B cell (primary cell): Measurements from ENCODE around the gene FBN1. TPM values are rescaled to one million over a fixed set of nuclear protein-coding genes. Genes with fewer than 3 reads are reported as not detected.

Experiments used
- ATAC-seq: fragments of 200-7000 bp; cut with Tn5 transposase; one replicate; pipeline ENCODE4 v1.10.0; 2021; ENCODE audit warnings: low read depth, mild to moderate bottlenecking, moderate number of reproducible peaks, moderate library complexity
- CTCF ChIA-PET: fragments of 350-600 bp; sonication (Branson Sonifier 250); formaldehyde crosslinking; loops from one replicate; lab custom pipeline; 2021; ENCODE audit warnings: antibody characterized with exemption, inconsistent platforms; lab: Charles Lee
- POLR2A ChIA-PET: fragments of 350-600 bp; sonication (Branson Sonifier 250); formaldehyde crosslinking; loops from one replicate; lab custom pipeline; 2021; ENCODE audit warnings: antibody characterized with exemption; lab: Charles Lee
- DNase-seq: peaks from one replicate; pipeline ENCODE4 v3.0.0; 2013
- H2AFZ ChIP-seq: 2 replicates; pipeline ENCODE4 v1.6.1; 2012; ENCODE audit warnings: mild to moderate bottlenecking, low read depth, low read length; ENCODE audit not compliant: insufficient read depth, poor library complexity, severe bottlenecking
- H3K27ac ChIP-seq, 2 donors: 1 replicate in 1 of 2; 2 replicates in 1 of 2; pipeline ENCODE4 v1.5.1; 2012 to 2013; ENCODE audit warnings: low read length in 2 of 2, mild to moderate bottlenecking in 2 of 2, moderate library complexity in 1 of 2
- H3K27me3 ChIP-seq, 4 experiments: fragments of 200-600 bp in 1 of 4; sonication (generic) in 1 of 4; replicated peaks in 1 of 4; 1 replicate in 2 of 4; 2 replicates in 2 of 4; pipeline versions ENCODE4 v1.6.1 to v1.7.0; 2013 to 2016; ENCODE audit warnings: low read length in 3 of 4, mild to moderate bottlenecking in 2 of 4, mixed read lengths in 1 of 4, moderate library complexity in 1 of 4; ENCODE audit not compliant: insufficient read depth in 4 of 4, control insufficient read depth in 3 of 4; ENCODE audit errors: control extremely low read depth in 1 of 4
- H3K36me3 ChIP-seq, 2 experiments: replicated peaks in 1 of 2; 1 replicate in 1 of 2; 2 replicates in 1 of 2; pipeline versions ENCODE4 v1.6.1 to v1.7.1; 2013; ENCODE audit warnings: low read length in 1 of 2; ENCODE audit not compliant: insufficient read depth in 2 of 2, control insufficient read depth in 1 of 2; ENCODE audit errors: control extremely low read depth in 1 of 2, extremely low read depth in 1 of 2
- H3K4me1 ChIP-seq, 2 donors: fragments of 200-600 bp in 1 of 2; sonication (generic) in 1 of 2; 1 replicate in 1 of 2; 2 replicates in 1 of 2; pipeline versions ENCODE4 v1.5.1 to v1.6.1; 2013 to 2017; ENCODE audit warnings: low read length in 2 of 2; ENCODE audit not compliant: control insufficient read depth in 2 of 2, insufficient read depth in 2 of 2
- H3K4me2 ChIP-seq: replicated peaks from 2 replicates; pipeline ENCODE3; 2012; ENCODE audit warnings: mild to moderate bottlenecking, low read depth, low read length; ENCODE audit not compliant: poor library complexity, severe bottlenecking
- H3K4me3 ChIP-seq, 5 experiments: fragments of 200-600 bp in 1 of 5; sonication (generic) in 1 of 5; 1 replicate in 3 of 5; 2 replicates in 2 of 5; pipeline versions ENCODE4 v1.5.1 to v1.7.0; 2011 to 2016; ENCODE audit warnings: low read length in 4 of 5, mild to moderate bottlenecking in 4 of 5, low read depth in 2 of 5, control low read depth in 1 of 5, moderate library complexity in 1 of 5; ENCODE audit not compliant: insufficient read depth in 1 of 5; ENCODE audit errors: control extremely low read depth in 1 of 5, extremely low read depth in 1 of 5
- H3K79me2 ChIP-seq: fragments of 200-600 bp; sonication (generic); one replicate; pipeline ENCODE4 v1.6.0; 2016; ENCODE audit warnings: low read length; ENCODE audit not compliant: control insufficient read depth, insufficient read depth
- H3K9ac ChIP-seq: fragments of 200-600 bp; sonication (generic); 2 replicates; pipeline ENCODE4 v1.6.1; 2017; ENCODE audit warnings: mild to moderate bottlenecking, low read length, moderate library complexity
- H3K9me3 ChIP-seq, 3 donors: one replicate each; pipeline versions ENCODE4 v1.6.1 to v1.7.1; 2013; ENCODE audit warnings: low read length in 2 of 3; ENCODE audit not compliant: control insufficient read depth in 2 of 3, insufficient read depth in 1 of 3; ENCODE audit errors: control extremely low read depth in 1 of 3
- H4K20me1 ChIP-seq: 2 replicates; pipeline ENCODE4 v1.6.0; 2012; ENCODE audit warnings: mild to moderate bottlenecking, low read length; ENCODE audit not compliant: insufficient read depth, control insufficient read depth, poor library complexity, severe bottlenecking
- H3K27ac Mint-ChIP-seq: one replicate; pipeline ENCODE4 v1.8.0; 2021; ENCODE audit warnings: mixed read lengths
- H3K27me3 Mint-ChIP-seq: one replicate; pipeline ENCODE4 v1.8.0; 2021; ENCODE audit warnings: mixed read lengths
- H3K4me1 Mint-ChIP-seq: one replicate; pipeline ENCODE4 v1.8.0; 2021; ENCODE audit warnings: mixed read lengths
- H3K4me3 Mint-ChIP-seq: one replicate; pipeline ENCODE4 v1.8.0; 2021; ENCODE audit warnings: mixed read lengths
- H3K9me3 Mint-ChIP-seq: one replicate; pipeline ENCODE4 v1.8.0; 2022; ENCODE audit warnings: mixed read lengths; ENCODE audit not compliant: insufficient read depth
- CTCF ChIP-seq: fragments of 200-600 bp; IDR thresholded peaks from one replicate; pipeline ENCODE4 v1.8.0; 2022; ENCODE audit warnings: antibody characterized with exemption, mild to moderate bottlenecking
- EZH2 ChIP-seq: IDR thresholded peaks from 2 replicates; pipeline ENCODE4 v1.6.1; 2012; ENCODE audit warnings: borderline replicate concordance, low read depth, mild to moderate bottlenecking, moderate library complexity, low read length; ENCODE audit not compliant: insufficient read depth, poor library complexity, severe bottlenecking
- WGBS: methylation state at CpG from one replicate; pipeline ENCODE4 v1.1.5; 2013; ENCODE audit warnings: missing lambda C conversion rate; ENCODE audit not compliant: insufficient coverage; 5-methylcytosine and 5-hydroxymethylcytosine counted together
- intact Hi-C: fragments of 100-400 bp; cut with micrococcal nuclease; formaldehyde crosslinking; loops from one replicate; pipeline ENCODE4 v1.10.0; 2022
- polyA plus RNA-seq: library from polyadenylated mRNA; depleted of rRNA; stranded (reverse); fragments of >200 nt; gene quantifications from 2 replicates; pipeline ENCODE4 v1.2.3, GENCODE V29; 2012
- total RNA-seq, 2 donors: library from RNA; stranded (reverse); fragments of 120-200 nt in 1 of 2; gene quantifications; 1 replicate in 1 of 2; 2 replicates in 1 of 2; pipeline versions ENCODE4 v1.2.3 to v1.2.4, GENCODE V29; 2013 to 2022

FBN1 gene
- total and polyA plus RNA-seq, 2 donors (not counting 1 experiment from before 2014, with no cell fraction given): 0.15 to 0.25 TPM

GRCh38 chr15:48558226-48558625 lies 87.3 kb downstream of the FBN1 start:
- ATAC-seq: no peak
- Histone ChIP-seq H2AFZ (no peak overlapping the region), H3K79me2 (no peaks in the 10 kb centered on the region), H3K4me1 (no peaks in the 10 kb centered on the region), H3K9ac (no peak overlapping the region), H3K4me2 (no peak overlapping the region), H3K36me3 (no peaks in the 10 kb centered on the region), H4K20me1 (no peaks in the 10 kb centered on the region), H3K9me3 (no peaks in the 10 kb centered on the region), H3K27ac (no peak overlapping the region), H3K4me3 (no peak overlapping the region), H3K27me3 (no peaks in the 10 kb centered on the region)
- no peak overlapping the region for H3K27ac Mint-ChIP-seq
- peaks cover 11% of the 10 kb centered on the region for H3K27me3 Mint-ChIP-seq
- H3K4me1 Mint-ChIP-seq: no peaks in the 10 kb centered on the region
- ChIA-PET POLR2A (no interaction called here), CTCF (no interaction called here)
- intact Hi-C loops: no loop called here
- no peaks in the 10 kb centered on the region for H3K9me3 Mint-ChIP-seq
- H3K4me3 Mint-ChIP-seq: no peak overlapping the region
- TF ChIP-seq CTCF (no peak), EZH2 (no peak)
- no peak for DNase-seq

- WGBS: 90% methylated on average over 8 of the region's 8 CpGs
- intact Hi-C loops: no loop called here
These were observed 88.2 kb downstream of the FBN1 start for GRCh38 chr15:48557335-48557734.

More at GRCh38 chr15:48557335-48557734, 88.2 kb downstream of the FBN1 start:
- ATAC-seq (no peak), DNase-seq (no peak)
- no peak for TF ChIP-seq EZH2
- TF ChIP-seq CTCF: no peak
- no peak overlapping the region for H2AFZ ChIP-seq
- no peak overlapping the region for H3K4me2 ChIP-seq
- Mint-ChIP-seq H3K9me3 (no peaks in the 10 kb centered on the region), H3K4me1 (no peaks in the 10 kb centered on the region), H3K27me3 (peaks cover 11% of the 10 kb centered on the region), H3K27ac (no peak overlapping the region), H3K4me3 (no peak overlapping the region)
- no peaks in the 10 kb centered on the region for H4K20me1 ChIP-seq
- ChIA-PET CTCF (no interaction called here), POLR2A (no interaction called here)
- no peaks in the 10 kb centered on the region for H3K79me2 ChIP-seq
- H3K27me3 ChIP-seq: no peaks in the 10 kb centered on the region
- no peak overlapping the region for H3K27ac ChIP-seq
- no peak overlapping the region for H3K4me3 ChIP-seq
- H3K9me3 ChIP-seq: no peaks in the 10 kb centered on the region
- no peaks in the 10 kb centered on the region for H3K36me3 ChIP-seq
- no peak overlapping the region for H3K9ac ChIP-seq
- no peaks in the 10 kb centered on the region for H3K4me1 ChIP-seq
